ENCODE results near the gene DAB2.

- no peak for TF ChIP-seq CTCF (conservative IDR thresholded peaks at IDR 0.05; ENCODE audit: low read depth, low read length)
- no peak for TF ChIP-seq EZH2 (IDR thresholded peaks at IDR 0.05; ENCODE audit: borderline replicate concordance, low read depth, low read length, poor library complexity, severe bottlenecking)
Measured at GRCh38 chr5:39371367-39371635, 53.5 kb downstream of the DAB2 start.
